Gastrocnemius medialis (tissue), 4 donors: ENCODE measurements around the gene ESYT2. TPM values are rescaled to one million over a fixed set of nuclear protein-coding genes. Genes with fewer than 3 reads are reported as not detected.

ENCODE experiments used
- ATAC-seq, 2 donors: fragments of 150-250 bp; one replicate each; pipeline ENCODE4 v1.9.1; 2016
- DNase-seq, 2 donors: peaks; one replicate each; pipeline ENCODE4 v3.0.0-alpha.2; 2019
- H3K27ac ChIP-seq, 4 donors: fragments of 200-600 bp; sonication (generic); 1 replicate in 1 of 4; 2 replicates in 3 of 4; pipeline ENCODE4 v1.5.1; 2016 to 2018; ENCODE audit warnings: mild to moderate bottlenecking in 2 of 4, moderate library complexity in 1 of 4
- H3K27me3 ChIP-seq, 3 donors: fragments of 200-600 bp; sonication (generic) in 2 of 3; 1 replicate in 1 of 3; 2 replicates in 2 of 3; pipeline versions ENCODE4 v1.5.1 to v1.6.0; 2016 to 2019; ENCODE audit warnings: mild to moderate bottlenecking in 1 of 3, moderate library complexity in 1 of 3
- H3K36me3 ChIP-seq, 2 donors: fragments of 200-600 bp; sonication (generic) in 1 of 2; one replicate each; pipeline ENCODE4 v1.5.1; 2017 to 2018
- H3K4me1 ChIP-seq, 2 donors: fragments of 200-600 bp; sonication (generic) in 1 of 2; one replicate each; pipeline ENCODE4 v1.5.1; 2016 to 2017; ENCODE audit warnings: mild to moderate bottlenecking in 2 of 2
- H3K4me3 ChIP-seq, 4 donors: fragments of 200-600 bp; sonication (generic) in 3 of 4; 1 replicate in 1 of 4; 2 replicates in 3 of 4; pipeline ENCODE4 v1.5.1; 2016 to 2019; ENCODE audit warnings: mild to moderate bottlenecking in 2 of 4
- H3K9me3 ChIP-seq, 3 donors: fragments of 200-600 bp; sonication (generic) in 2 of 3; 1 replicate in 1 of 3; 2 replicates in 2 of 3; pipeline ENCODE4 v1.5.1; 2016 to 2019
- CTCF ChIP-seq, 5 experiments: fragments of 450-650 bp in 3 of 5; fragments of 200-600 bp in 2 of 5; sonication (generic) in 2 of 5; IDR thresholded peaks in 4 of 5; conservative IDR thresholded peaks in 1 of 5; 1 replicate in 4 of 5; 2 replicates in 1 of 5; pipeline ENCODE4 v1.5.1; 2016 to 2019; ENCODE audit warnings: antibody characterized with exemption in 5 of 5, mild to moderate bottlenecking in 3 of 5, moderate library complexity in 3 of 5
- POLR2A ChIP-seq, 2 donors: fragments of 450-650 bp; IDR thresholded peaks; one replicate each; pipeline ENCODE4 v1.6.1; 2017; ENCODE audit warnings: antibody characterized with exemption in 2 of 2, mild to moderate bottlenecking in 2 of 2, moderate library complexity in 2 of 2
- in situ Hi-C, 4 donors: fragments of 200-750 bp; cut with MboI; loops; one replicate each; pipeline versions ENCODE4 v1.15.0 to v1.8.0; 2017; ENCODE audit warnings: low sequenced_read_pairs in 4 of 4
- intact Hi-C: fragments of 100-400 bp; cut with DNase I; formaldehyde crosslinking; loops from one replicate; pipeline ENCODE4 v1.15.1; 2023; ENCODE audit warnings: low total_unique reads
- total RNA-seq, 4 donors: library from RNA; depleted of rRNA; stranded (reverse); fragments of >200 nt; gene quantifications; one replicate each; pipeline versions ENCODE4 v1.1.0 to v1.2.3, GENCODE V29; 2016

Gene ESYT2
- total RNA-seq, 4 donors from 2014 or later: 67.5 to 106 (median 74.7) TPM

GRCh38 chr7:158742065-158742821 is 87.1 kb downstream of the ESYT2 start:
- intact Hi-C loops: no loop called here
- TF ChIP-seq CTCF (IDR thresholded peaks at IDR 0.05 in 4 of 5, conservative IDR thresholded peaks at IDR 0.05 in 1 of 5) (no peak), POLR2A (IDR thresholded peaks at IDR 0.05) (no peak)
- H3K4me3 ChIP-seq: no peak overlapping the region
- H3K4me1 ChIP-seq: no peaks in the 10 kb centered on the region
- H3K27me3 ChIP-seq: no peaks in the 10 kb centered on the region
- no peak overlapping the region for H3K27ac ChIP-seq
- in situ Hi-C loops: no loop called here
- peaks cover 0 to 97% of the 10 kb centered on the region in 2 donors for H3K36me3 ChIP-seq
- DNase-seq (no peak), ATAC-seq (no peak)
- no peaks in the 10 kb centered on the region for H3K9me3 ChIP-seq

- no peak overlapping the region for H3K27ac ChIP-seq
- no peaks in the 10 kb centered on the region for H3K4me1 ChIP-seq
- DNase-seq (no peak), ATAC-seq (no peak)
- in situ Hi-C loops (no loop called here), intact Hi-C loops (no loop called here)
- TF ChIP-seq CTCF (IDR thresholded peaks at IDR 0.05 in 4 of 5, conservative IDR thresholded peaks at IDR 0.05 in 1 of 5) (no peak), POLR2A (IDR thresholded peaks at IDR 0.05) (no peak)
- H3K4me3 ChIP-seq: no peak overlapping the region
- no peaks in the 10 kb centered on the region for H3K9me3 ChIP-seq
- peaks cover 0 to 97% of the 10 kb centered on the region in 2 donors for H3K36me3 ChIP-seq
- no peaks in the 10 kb centered on the region for H3K27me3 ChIP-seq
Measured at GRCh38 chr7:158741294-158741666, 88.0 kb downstream of the ESYT2 start.

- Histone ChIP-seq H3K4me3 (no peak overlapping the region), H3K9me3 (no peaks in the 10 kb centered on the region), H3K27ac (no peak overlapping the region), H3K27me3 (no peaks in the 10 kb centered on the region), H3K4me1 (no peaks in the 10 kb centered on the region), H3K36me3 (peaks cover 0 to 97% of the 10 kb centered on the region in 2 donors)
- DNase-seq (no peak), ATAC-seq (no peak)
- intact Hi-C loops: no loop called here
- TF ChIP-seq CTCF (IDR thresholded peaks at IDR 0.05 in 4 of 5, conservative IDR thresholded peaks at IDR 0.05 in 1 of 5) (no peak), POLR2A (IDR thresholded peaks at IDR 0.05) (no peak)
- in situ Hi-C loops: no loop called here
Measured at GRCh38 chr7:158740657-158741293, 88.5 kb downstream of the ESYT2 start.

- intact Hi-C loops (no loop called here), in situ Hi-C loops (no loop called here)
- Histone ChIP-seq H3K27me3 (no peaks in the 10 kb centered on the region), H3K27ac (no peak overlapping the region), H3K36me3 (peaks cover 0 to 97% of the 10 kb centered on the region in 2 donors), H3K4me1 (no peaks in the 10 kb centered on the region), H3K9me3 (no peaks in the 10 kb centered on the region), H3K4me3 (no peak overlapping the region)
- TF ChIP-seq CTCF (IDR thresholded peaks at IDR 0.05 in 4 of 5, conservative IDR thresholded peaks at IDR 0.05 in 1 of 5): no peak
- no peak for TF ChIP-seq POLR2A (IDR thresholded peaks at IDR 0.05)
- ATAC-seq (no peak), DNase-seq (no peak)
Measured at GRCh38 chr7:158740013-158740656, 89.2 kb downstream of the ESYT2 start.
